MM.1S (cell line): ENCODE measurements around the gene DCTN1.

Experiments used
- EZH2 ChIP-seq: fragments of 300-600 bp; sonication (generic); optimal IDR thresholded peaks from 2 replicates; pipeline ENCODE3; 2017; ENCODE audit warnings: low read depth, mild to moderate bottlenecking, antibody characterized with exemption, low read length, mixed read lengths
- EZH2phosphoT487 ChIP-seq: fragments of 300-600 bp; sonication (generic); IDR thresholded peaks from 2 replicates; pipeline ENCODE4 v1.6.1; 2018; ENCODE audit warnings: antibody characterized with exemption, low read length
- TF ChIP-seq, protein P1 (sequence below): fragments of 300-600 bp; sonication (generic); IDR thresholded peaks from 2 replicates; pipeline ENCODE4 v1.5.1; 2016; ENCODE audit warnings: antibody characterized with exemption, low read length, mixed read lengths

DNA sequence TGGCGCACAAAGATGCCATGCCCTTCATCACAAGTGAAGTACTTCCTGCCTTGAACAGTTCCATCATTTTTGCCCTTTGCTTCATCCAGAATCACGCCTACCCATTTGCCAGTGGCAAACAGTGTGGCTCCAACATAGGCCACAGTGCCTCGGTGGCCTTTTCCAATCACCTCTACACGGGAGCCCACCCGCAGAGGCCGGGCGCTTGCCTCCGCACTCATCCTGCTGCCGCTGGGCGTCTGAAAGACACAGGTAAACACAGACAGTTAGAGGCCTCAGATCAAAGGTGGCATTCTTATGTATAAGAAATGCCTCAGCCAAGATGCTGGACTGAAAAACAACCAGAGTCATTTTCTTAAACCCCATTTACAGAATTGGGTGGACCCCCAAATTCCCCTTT is 2.1 kb downstream of the DCTN1 start:
- TF ChIP-seq EZH2 (no peak), EZH2phosphoT487 (no peak)
- TF ChIP-seq, protein P1, sequence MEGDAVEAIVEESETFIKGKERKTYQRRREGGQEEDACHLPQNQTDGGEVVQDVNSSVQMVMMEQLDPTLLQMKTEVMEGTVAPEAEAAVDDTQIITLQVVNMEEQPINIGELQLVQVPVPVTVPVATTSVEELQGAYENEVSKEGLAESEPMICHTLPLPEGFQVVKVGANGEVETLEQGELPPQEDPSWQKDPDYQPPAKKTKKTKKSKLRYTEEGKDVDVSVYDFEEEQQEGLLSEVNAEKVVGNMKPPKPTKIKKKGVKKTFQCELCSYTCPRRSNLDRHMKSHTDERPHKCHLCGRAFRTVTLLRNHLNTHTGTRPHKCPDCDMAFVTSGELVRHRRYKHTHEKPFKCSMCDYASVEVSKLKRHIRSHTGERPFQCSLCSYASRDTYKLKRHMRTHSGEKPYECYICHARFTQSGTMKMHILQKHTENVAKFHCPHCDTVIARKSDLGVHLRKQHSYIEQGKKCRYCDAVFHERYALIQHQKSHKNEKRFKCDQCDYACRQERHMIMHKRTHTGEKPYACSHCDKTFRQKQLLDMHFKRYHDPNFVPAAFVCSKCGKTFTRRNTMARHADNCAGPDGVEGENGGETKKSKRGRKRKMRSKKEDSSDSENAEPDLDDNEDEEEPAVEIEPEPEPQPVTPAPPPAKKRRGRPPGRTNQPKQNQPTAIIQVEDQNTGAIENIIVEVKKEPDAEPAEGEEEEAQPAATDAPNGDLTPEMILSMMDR: no peak
